GM18858 (cell line): ENCODE data around the gene CD55.
A peak's percentile ranks its signal among the peaks of the same experiment; 100 is the strongest.

Source experiments
- ATAC-seq: cut with Tn5 transposase; IDR thresholded peaks from one replicate; pipeline ENCODE4 v1.9.1; 2021; ENCODE audit not compliant: unreplicated experiment

CD55 gene, protein sequence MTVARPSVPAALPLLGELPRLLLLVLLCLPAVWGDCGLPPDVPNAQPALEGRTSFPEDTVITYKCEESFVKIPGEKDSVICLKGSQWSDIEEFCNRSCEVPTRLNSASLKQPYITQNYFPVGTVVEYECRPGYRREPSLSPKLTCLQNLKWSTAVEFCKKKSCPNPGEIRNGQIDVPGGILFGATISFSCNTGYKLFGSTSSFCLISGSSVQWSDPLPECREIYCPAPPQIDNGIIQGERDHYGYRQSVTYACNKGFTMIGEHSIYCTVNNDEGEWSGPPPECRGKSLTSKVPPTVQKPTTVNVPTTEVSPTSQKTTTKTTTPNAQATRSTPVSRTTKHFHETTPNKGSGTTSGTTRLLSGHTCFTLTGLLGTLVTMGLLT

DNA sequence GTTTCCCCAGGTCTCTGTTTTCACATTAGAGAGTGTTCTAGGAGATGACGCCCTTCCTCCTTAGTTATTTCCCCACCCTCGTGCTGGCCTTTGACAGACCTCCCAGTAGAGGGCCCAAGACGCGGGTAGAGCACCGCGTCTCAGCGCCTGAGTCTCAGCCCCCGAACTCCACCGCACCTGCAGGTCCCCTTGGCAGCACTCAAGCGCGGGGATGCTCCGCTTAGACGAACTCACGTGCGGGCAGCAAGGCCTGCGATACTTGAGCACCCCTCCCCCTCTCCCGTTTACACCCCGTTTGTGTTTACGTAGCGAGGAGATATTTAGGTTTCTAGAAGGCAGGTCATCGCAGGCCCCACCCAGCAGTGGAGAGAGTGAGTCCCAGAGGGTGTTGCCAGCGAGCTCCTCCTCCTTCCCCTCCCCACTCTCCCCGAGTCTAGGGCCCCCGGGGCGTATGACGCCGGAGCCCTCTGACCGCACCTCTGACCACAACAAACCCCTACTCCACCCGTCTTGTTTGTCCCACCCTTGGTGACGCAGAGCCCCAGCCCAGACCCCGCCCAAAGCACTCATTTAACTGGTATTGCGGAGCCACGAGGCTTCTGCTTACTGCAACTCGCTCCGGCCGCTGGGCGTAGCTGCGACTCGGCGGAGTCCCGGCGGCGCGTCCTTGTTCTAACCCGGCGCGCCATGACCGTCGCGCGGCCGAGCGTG, at the start of gene CD55:
TSS of gene CD55 (plus strand) at position 600 of the 711 bp plus-strand sequence. CDS start at position 688, 88 bp downstream.
- ATAC-seq: peak; percentile 77

DNA sequence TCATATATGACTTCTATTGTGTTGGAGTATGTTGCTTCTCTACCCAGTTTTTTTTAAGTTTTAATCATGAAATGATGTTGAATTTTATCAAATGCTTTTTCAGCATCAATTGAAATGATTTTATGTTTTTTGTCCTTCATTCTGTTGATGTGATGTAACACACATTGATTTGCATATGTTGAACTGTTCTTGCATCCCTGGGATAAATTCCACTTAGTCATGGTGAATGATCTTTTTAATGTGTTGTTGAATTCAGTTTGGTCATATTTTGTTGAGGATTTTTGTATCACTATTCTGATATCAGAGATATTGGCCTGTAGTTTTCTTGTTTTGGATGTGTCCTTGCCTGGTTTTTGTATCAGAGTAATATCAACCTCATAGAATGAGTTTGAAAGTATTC, 46.6 kb upstream of the CD55 start:
- ATAC-seq: no peak

DNA sequence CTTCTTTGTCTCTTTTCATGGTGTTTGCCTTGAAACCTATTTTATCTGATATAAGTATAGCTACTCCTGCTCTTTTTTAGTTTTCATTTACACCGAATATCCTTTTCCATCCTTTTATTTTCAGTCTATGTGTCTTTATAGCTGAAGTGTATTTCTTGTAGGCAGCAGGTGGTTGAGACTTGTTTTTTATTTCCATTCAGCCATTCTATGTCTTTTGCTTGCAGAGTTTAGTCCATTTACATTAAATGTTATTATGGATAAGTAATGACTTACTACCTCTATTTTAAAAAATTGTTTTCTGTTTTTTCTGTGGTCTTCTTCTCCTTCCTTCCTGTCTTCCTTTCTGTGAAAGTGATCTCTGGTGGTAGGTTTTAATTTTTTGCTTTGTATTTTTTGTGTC, 45.0 kb upstream of the CD55 start:
- ATAC-seq: no peak

DNA sequence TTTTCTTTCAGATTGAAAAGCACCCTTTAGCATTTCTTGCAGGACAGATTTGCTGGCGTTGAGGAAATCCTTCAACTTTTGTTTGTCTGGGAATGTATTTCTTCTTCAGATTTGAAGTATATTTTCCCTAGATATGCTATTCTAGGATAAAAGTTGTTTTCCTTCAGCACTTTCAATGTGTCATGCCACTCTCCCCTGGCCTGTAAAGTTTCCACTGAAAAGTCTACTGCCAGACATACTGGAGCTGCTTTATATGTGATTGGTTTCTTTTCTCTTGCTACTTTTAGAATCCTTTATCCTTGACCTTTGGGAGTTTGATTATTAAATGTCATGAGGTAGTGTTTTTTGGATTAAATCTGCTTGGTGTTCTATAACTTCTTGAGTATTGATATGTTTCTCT, 44.2 kb upstream of the CD55 start:
- ATAC-seq: no peak

DNA sequence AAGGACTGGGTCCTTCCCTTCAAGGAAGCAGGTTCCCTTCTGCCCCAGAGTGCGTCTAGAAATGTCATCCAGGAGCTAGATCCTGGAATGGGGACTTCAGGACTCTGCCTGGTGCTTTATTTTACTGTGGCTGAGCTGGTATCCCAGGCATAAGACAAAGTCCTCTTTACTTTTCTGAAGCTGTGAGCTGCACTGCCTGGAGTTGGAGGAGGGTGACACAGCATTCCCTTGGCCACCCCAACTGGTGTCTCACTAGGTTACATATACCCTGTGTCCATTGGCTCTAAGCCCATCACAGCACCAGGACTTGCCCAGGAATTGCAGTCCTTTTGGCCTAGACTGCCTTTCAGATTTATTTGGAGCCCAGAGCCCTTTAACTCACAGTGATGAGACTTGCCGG, 41.8 kb upstream of the CD55 start:
- no peak for ATAC-seq

DNA sequence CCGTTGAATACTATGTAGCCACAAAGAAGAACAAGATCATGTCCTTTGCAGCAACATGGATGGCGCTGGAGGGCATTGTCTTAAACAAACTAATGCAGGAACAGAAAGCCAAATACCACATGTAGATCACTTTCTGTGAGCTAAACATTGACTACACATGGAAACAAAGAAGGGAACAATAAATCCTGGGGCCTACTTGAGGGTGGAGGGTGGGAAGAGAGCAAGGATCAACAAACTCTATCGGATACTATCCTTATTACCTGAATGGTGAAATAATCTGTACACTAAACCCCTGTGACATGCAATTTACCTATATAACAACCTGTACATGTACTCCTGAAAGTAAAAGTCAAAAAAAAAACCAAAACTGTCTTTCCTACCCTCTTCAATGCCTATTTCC, 40.8 kb upstream of the CD55 start:
- no peak for ATAC-seq

DNA sequence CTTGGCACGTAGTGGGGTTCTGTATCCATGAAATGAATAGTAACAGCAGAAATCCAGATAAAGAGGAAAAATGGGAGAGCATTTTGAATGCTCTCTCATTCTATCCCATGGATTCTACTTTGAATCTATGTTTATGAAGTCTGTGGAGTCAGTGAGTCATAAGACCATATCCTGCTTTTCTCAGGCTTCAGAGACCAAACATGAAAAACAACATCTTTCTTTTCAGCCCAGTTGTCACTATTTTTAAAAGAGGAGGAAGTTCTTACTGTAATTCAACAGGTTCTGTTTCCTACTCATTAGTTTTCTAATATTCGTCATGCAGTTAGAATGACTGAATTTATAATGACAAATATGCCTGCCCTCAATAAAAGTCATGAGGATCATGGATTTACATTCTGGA, 39.4 kb upstream of the CD55 start:
- ATAC-seq: no peak

DNA sequence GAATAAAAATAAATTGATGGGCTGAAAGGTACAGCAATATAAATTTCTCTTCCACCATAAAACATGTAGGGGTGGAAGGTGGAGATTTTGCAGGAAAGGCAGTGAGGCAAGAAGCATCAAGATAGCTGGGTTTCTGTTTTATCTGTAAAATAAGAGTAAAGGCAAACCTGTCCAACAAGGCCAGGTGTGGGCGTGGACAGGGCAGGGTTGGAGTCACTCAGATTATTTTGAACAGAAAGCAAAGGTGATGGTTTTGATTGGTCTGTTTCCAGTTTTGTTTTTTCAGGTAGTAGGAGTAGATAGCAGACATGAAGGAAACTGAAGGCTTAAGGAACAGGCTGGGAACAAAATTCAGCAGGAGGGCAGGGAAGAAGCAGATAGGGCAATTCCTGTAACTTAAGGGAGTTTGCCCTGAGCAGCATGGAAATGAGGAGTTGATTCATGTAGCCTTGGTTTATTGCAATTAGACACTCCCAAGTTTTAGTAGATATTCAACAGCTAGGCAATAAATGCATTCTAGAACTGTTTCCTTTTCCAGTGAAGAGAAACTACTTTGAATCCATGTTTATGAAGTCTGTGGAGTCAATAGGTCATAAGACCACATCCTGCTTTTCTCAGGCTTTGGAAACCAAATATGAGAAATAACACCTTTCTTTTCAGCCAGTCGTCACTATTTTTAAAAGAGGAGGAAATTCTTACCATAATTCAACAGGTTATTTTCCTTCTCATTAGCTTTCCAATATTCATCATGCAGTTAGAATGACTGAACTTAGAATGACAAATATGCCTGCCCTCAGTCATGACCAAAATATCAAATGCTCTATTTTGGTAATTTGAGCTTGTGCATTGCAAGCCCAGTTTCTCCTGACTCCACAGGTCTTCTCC, 38.7 kb upstream of the CD55 start:
- ATAC-seq: no peak

DNA sequence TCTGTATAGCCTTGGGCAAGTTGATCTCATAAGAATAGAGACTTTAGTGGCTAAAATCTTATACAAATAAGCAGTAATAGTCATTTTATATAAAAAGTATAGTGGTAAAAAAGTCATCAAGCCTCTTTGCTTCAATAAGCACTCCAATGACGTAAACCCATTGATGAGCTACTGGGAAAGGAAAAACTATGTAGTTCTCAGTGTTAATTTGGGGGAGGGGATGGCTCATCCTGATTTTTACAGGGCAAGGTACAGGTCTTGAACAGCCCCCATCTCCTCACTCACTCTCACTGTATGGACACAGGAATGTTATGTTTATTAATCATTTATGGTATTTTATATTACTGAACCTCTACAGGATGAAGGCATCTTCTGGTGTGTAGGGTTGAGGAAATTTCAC, 38.1 kb upstream of the CD55 start:
- no peak for ATAC-seq

DNA sequence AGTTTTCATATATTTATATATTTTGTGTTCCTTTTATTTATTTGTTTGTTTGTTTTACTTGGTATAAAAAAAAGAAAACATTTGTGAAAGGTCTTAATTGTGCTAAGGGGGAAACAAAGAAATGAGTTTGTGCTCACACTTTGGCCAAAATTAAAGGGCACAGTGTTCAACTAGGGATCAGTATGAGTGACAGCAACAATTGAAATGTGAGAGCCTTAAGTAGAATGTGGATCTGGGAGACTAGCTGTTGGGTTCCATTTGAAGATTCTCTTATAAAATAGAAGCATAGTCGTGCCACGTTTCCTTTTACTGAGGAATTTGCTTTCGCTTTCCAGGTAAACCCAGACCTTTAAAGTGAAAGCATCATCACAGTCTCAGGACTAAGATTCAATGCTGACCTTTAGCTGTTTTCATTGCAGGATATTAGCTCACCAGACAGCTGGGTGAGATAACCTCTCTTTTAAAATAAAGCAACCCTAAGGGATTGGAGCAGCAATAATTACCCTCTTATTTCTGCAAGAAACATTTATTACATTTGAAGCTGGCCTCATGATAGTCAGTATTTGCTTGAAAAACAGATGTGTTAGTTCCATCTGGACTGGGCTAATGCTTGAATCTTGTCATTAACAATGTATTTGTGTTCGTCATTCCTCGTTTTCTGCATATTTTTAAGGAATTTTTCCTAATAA, 37.1 kb upstream of the CD55 start:
- ATAC-seq: no peak

DNA sequence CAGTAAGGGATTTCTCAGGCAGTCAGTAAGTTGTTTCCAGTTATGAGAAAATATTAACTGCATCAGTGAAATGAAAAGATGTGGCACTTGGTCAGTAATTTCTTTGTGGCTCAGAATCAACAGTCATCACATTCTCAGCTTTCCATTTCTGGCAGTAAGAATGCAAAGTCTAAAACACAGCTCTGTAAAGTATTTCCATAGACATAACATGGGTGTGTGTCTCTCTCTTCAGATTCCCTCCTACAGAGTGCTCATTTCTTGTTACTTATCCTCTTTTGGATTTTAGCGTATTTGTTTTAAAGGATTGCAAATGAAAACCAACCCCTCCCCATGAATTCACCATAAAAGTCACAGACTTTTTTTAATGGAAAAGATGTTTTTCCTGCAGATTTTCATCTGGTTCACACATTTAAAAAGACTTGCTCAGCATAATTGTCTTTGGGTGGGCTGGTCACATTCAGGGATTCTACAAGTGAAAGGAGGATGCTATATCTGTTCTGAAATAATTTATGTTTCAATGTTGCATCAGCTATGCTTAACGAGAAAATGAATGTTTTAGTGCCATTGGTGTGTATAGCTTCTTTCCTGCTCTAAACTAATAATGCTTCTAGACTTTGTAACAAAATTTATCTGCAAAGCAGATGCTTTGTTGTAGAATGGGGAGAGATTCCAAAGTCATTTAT, 34.6 kb upstream of the CD55 start:
- ATAC-seq: no peak

DNA sequence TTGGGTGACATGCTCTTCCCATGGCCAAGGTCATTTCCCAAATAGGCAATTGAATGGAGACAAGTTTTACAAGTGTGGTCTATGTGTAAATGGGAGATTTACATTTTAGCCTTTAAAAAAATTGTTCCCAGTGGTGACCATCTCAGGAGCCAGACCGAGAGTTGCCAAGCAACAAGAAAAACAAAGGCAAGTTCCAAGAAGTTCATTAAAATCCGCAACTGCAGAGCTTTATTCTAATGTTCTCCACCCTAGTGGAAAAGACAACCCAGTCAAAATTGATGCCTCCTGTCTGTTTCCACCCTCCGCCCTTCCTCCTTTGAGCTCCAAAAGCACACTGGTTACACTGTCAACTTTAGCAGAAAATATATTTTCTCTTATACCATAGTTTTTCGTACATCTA, 33.2 kb upstream of the CD55 start:
- ATAC-seq: no peak

DNA sequence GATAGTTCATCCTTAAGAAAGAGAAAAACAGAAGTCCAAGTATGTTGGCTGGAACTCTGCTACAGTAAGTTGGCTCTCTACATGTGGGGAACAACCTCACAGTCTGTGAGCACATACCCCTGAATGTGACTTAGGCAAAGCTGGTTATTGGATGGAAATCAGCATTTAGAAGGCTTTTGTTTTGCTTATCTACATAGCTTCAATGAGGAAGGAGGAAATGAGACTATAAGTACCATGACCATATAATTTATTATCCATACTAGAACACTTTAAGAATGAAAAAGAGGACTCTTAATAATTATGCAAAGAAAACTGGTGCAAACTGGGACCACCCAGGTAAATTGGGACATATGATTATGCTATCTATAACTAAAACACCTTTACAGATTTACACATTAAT, 31.7 kb upstream of the CD55 start:
- no peak for ATAC-seq

DNA sequence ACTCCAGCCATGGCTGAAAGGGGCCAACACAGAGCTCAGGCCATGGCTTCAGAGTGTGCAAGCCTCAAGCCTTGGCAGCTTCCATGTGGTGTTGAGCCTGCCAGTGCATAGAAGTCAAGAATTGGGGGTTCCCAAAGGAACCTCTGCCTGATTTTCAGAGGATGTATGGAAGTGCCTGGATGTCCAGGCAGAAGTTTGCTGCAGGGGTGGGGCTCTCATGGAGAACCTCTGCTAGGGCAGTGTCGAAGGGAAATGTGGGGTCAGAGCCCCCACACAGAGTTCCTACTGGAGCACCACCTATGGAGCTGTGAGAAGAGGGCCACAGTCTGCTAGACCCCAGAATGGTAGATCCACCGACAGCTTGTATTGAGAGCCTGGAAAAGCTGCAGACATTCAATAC, 29.8 kb upstream of the CD55 start:
- ATAC-seq: no peak

DNA sequence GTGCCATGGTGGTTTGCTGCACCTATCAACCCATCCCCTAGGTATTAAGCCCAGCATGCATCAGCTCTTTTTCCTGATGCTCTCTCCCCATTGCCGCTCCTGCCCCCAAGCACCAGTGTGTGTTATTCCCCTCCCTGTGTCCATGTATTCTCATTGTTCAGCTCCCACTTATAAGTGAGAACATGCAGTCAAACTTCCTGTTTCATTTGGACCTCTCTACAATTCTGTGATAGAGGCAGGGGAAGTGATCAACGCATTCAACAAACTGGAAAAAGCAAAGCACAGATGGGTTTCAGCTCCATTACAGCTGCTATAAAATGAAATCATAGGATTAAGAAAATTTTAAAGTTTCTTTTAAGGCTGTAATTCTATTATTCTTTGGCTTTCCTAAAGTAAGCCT, 23.3 kb upstream of the CD55 start:
- no peak for ATAC-seq

DNA sequence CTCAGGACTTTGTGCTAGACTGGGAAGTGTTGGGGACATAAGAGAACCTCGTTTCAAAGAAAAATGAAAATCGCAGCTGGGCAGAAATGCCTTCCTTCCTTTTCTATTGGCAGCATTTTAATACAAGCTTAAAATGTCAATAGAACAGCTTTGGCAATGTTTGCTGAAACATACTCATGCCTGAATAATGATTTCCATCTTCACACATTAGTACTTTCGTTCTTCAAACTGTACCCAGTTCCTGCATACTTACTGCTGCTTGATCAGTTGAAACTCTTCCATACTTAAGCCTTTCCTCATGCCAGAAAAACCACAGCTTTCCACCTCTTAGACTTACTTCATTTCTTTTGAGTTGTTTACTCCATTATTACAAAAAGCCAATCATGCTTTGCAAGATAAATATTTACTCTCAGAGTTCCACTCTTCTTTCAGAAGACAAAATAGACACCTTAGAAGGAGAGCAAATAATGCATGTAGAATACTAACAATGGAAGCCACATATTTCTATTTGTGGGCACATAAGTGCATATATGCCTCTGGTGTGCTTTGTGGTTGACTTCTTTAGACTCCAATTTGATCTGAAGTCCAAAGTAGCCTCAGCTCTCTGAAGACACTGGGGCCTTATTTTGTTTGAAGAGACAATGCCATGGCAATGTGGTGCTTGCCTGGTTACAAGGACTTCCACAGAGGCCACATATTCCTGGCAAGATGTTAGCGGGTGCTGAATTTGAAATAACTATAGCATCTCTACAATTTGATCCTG, 22.7 kb upstream of the CD55 start:
- ATAC-seq: no peak

DNA sequence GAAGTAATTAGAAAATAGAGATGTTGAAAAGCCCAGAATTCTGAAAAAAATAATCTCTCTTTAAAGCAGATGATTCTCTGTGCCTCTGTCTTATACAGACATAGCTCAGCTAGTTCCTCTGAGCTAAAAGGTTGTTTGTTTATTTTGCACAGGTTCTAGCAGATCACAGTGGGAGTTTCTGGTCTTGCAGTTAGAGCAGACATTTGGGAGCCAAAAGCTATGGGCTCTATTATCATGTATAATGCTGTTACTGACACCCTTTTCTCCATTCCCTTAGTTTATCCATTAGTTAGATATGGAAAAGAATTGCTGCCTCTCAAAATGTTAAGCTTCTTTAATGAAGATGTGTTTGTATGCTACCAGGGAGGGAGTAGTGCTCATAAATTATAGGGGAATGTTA, 20.5 kb upstream of the CD55 start:
- ATAC-seq: no peak

DNA sequence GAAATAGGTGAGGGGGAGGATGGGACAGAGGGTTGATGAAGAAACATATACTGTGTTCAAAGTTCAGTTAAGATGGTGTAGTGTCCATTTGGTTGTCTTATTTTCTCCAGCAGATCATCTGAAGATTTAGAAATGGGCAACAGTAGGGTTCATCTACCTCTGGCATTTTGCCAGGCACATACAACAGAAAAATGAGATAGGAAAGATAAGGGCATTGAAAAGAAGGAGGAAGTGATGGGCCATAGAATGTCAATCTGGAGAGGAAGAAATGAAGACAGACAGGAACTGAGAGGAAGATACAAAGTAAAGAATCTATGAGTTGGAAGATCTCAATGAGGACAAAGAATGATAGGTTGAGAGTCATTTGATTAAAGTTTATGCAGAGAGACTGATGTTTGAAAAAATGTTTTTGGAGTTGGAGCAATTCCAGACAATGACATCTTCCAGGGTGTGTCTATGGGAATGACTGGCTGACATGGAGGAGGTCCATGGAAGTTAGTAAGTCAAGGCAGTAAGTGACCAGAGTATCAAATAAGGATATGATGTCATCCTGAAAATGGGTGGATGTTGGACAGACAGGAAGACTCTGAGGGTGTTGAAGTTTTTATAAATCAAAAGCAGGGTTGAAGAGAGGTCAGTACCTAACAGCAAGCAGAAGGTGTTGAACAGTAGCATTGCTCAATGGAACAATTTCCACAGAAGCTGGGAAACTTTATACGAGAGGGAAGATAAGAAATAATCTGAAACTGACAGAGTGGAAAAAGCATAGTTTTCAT, 18.7 kb upstream of the CD55 start:
- ATAC-seq: no peak
